Activated CD4-positive, alpha-beta T cell treated with anti-CD3 and anti-CD28 coated beads, Interleukin-2, Interleukin-6, amounts not matched to agents 100 ng/mL and 50 ng/mL, durations not matched to agents 16 hours and 8 hours (primary cell): ENCODE measurements around the gene RDH5.

Source experiments
- DNase-seq: peaks from one replicate; pipeline ENCODE4 v3.0.0-alpha.2; 2020

Gene RDH5

GRCh38 chr12:55729819-55730818 is 9.9 kb downstream of the RDH5 start:
- peak; percentile 63 for DNase-seq

- no peak for DNase-seq
Observed at GRCh38 chr12:55732288-55732687, 12.1 kb downstream of the RDH5 start.

GRCh38 chr12:55733021-55733555 is 12.9 kb downstream of the RDH5 start:
- no peak for DNase-seq

GRCh38 chr12:55733858-55734257 is 13.7 kb downstream of the RDH5 start:
- no peak for DNase-seq

DNA sequence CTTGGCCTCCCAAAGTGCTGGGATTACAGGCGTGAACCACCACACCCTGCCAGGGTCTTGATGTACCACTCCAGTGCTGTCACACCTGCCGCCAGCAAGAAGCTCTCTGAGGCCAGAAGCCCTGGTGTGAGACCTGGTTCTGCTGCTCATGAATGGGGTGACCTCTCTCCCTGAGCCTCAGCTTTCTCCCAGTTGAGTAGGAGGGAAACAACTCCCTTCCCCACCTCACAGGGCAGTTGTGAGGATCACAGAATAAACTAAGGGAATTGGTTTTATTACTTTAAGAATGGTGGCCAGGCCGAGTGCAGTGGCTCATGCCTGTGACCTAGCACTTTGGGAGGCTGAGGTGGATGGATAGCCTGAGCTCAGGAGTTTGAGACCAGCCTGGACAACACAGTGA is 14.4 kb downstream of the RDH5 start:
- DNase-seq: no peak

DNA sequence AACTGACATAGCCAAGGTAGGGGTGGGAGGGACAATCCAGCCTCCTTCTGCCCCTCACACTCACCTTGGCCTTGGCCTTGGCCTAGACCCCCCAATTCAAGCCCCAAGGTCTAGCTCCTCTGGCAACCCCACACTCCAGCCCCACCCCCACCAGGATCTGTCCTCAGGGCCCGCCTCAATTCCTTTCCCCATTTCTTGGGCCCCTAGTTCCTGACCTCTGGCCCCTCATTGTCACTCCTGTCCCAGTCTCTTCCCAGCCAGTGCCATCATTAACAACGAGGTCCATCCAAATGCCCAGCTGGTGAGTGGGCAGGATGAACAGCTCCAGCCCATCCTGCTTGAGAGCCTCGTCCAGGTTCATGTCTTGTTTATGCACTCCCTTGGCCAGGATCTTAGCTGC is 15.9 kb downstream of the RDH5 start:
- DNase-seq: no peak

DNA sequence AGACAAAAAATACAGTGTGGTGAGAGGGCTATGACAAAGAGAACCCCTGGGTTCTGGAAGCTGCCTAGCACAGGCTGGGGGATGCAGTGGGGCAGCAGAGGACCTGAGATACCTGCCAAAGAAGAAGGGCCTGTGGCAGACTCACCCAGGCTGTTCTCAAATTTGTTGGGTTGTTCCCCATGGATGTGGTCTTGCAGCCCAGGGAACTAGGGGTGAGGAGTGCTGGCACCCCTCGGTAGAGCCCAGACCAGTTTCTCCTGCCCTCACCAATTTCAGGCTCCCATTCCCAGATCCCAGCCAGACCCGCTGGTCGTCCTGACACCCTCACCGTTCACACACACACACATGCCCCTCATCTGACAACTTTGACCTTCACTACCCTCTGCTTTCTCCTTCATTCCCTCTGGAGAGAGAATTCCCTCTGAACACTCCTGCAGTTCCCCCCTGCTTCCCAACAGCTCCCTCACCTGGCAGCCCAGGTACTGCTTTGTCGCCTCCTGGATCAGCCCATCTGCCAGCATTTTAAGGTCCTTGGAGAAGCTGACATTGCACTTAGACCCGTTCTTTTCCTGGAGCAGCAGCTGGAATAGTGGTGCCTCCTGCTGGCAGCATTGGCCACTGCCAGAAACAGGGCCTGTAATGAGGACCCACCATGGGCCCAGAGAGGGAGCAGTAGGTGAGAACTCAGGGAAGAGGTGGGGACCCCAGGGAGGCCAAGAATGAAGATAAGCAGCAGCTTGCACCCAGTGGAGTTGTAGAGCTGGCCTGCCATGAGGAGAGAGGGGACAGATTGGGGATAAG is 16.8 kb downstream of the RDH5 start:
- DNase-seq: peak; percentile 72

DNA sequence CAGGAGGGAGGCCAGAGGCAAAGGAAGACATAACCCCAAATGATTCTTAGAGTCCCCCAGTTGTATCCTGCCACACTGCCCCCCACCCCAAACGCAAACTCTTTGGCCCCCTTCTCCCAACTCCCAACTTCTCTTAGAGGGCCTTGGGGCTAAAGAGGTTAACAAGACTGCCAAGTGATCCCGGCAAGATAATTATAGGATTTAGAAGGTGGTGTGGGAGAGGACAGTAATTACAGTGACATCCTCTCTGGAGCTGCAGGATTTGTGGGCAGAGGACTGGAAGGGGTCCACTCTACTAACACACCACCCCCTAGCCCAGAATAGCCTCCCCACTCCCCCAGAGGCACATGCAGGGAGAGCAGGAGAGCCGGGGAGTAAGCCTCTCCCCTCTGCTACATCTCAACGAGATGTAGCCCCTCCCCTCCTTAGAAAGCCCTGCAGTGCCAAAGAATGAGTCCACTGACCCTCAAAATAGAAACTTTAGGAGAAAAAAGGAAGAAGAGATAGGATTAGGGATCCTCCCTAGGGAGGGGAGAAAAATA is 17.5 kb downstream of the RDH5 start:
- no peak for DNase-seq

DNA sequence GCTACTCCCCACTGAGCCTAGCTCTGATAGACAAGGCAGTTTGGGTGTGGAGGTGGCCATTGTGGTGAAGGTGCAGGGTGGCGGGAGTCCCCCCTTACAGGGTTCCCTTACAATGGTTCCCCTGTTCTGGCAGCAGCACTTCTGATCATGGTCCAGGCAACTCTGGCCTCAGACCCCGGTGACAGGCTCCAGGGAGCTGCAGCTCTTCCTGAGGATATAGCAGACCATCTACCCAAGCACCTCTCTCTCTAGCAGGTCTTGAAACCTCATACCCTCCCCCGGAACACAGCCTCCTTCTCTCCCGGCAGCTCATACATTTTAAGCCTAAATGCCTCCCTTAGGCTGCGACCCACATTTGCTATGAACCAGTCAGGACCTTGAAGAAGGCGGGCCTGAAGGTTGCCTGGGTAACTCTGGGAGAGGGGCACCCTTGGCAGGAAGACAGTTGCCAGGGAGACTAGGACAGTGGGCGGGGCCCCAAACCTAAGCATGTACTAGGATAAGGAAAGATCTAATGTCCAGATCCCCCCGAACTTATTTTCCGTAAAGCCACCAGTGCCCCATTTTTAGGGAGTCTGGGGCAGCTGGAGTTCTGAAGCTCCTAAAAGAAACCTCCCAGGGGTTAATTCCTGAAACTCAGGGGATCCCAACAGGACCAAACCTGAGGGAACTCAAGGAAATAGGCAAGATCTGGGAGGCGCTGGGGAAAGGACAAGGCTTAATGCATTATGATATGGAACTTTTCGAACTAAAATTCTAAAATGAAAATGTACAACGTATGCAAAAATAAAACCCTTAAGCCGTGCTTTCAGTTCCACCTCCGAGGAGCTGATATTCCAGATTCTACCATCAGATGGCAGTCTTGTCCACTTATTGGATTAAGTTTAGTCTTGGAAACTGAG is 18.2 kb downstream of the RDH5 start:
- peak; percentile 91 for DNase-seq

- DNase-seq: no peak
Observed at GRCh38 chr12:55739025-55739378, 18.8 kb downstream of the RDH5 start.

DNA sequence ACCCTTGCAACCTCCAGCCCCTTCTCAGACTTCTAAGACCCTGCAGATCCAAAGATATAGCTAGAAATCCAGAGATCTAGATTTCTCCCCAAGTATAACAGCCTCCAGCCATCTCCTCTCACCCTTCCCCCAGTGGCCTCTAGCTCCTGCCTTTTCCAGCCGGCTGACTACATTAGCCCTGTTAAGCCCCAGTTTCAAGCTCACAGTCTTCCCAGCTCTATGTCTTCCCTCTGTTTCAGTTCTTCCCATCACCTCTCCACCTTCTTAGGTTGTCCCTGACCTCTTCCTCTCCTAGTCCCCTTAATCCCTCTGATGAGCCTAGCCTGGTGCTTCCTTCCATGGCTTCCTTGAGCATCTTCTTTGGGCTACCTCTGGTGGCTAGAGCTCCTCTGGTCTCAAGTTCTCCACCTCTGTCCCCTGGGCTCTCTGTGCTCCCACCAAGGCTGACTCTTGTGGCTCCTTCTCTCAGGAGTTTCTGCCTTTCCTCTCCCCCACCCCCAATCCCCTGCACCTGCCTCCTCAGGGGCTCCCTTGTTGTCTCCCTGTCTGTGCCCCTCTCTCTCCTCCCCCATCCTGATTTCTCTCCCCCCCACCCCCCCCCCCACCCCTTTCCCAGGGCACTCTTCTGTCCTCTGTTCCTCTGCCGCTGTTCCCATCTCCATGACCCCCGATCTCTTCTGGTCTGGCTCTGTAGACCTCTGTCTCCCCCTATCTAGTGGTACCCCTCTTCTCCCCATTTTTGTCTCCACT is 21.9 kb downstream of the RDH5 start:
- no peak for DNase-seq

GRCh38 chr12:55742719-55743405 is 22.7 kb downstream of the RDH5 start, which contains the start of gene GDF11:
Gene GDF11 (plus strand): TSS chr12:55743122. CDS start chr12:55743317, 195 bp downstream.
- peak; percentile 81 for DNase-seq

DNA sequence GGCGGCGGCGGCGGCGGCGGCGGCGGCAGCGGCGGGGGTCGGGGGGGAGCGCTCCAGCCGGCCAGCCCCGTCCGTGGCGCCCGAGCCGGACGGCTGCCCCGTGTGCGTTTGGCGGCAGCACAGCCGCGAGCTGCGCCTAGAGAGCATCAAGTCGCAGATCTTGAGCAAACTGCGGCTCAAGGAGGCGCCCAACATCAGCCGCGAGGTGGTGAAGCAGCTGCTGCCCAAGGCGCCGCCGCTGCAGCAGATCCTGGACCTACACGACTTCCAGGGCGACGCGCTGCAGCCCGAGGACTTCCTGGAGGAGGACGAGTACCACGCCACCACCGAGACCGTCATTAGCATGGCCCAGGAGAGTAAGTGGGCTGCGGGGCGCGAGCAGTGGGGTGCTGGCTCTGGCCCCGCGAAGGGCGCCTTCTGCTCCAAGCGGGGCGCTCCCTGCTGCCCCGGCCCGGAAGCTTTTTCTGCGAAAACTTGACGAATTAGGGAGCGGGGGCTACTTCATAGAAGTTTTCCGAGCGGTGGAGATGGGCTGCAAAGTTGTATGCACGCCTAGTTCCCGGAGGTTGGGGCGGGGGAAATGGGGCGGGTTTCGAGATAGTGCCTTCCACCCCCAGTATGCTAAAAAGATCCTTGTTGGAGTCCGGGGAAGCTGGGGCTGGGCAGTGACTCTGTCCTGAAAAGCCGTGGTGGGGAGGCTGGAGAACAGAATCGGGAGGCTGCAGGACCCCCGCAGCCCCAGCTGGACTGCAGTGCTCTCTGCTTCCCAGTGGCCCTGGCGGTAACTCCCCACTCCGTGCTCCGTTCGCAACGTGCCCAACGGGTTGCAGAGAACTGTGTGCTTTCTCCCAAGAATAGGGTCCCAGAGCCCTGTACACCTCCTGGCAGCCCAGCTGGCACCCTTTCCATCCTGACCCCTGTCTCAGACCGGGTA is 23.5 kb downstream of the RDH5 start:
- peak; percentile 61 for DNase-seq

DNA sequence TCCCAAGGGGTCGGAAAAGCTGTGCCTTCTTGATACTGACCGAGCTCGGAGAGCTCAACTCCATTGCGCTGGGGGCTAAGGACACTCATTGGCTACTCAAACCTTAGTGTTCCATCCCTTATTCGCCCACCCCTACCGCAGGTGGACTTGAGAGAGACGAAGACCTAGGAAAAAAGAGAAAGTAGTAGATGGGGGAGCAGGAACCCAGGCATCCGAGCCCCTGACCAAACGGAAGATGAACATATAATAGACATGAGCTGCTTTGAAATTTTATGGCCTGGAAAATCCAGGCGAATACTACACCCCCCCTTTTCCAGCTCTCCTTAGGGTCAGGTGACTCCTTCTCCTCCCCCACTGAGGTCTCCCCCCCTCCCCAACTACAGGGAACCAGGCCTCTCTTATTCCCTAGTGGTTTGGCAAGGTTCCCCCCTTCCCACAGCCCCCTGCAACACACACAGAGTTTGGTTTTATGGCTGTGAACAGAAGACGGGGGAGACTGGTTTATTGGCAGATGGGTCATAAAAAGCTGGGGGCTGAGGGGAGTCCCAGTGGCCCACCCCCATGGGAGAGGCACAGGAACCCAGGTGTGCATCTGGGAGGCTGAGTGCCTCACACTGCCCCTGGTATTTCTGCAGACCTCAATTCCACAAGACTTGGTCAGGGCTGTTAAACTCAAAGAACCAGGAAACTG is 24.3 kb downstream of the RDH5 start:
- DNase-seq: no peak

DNA sequence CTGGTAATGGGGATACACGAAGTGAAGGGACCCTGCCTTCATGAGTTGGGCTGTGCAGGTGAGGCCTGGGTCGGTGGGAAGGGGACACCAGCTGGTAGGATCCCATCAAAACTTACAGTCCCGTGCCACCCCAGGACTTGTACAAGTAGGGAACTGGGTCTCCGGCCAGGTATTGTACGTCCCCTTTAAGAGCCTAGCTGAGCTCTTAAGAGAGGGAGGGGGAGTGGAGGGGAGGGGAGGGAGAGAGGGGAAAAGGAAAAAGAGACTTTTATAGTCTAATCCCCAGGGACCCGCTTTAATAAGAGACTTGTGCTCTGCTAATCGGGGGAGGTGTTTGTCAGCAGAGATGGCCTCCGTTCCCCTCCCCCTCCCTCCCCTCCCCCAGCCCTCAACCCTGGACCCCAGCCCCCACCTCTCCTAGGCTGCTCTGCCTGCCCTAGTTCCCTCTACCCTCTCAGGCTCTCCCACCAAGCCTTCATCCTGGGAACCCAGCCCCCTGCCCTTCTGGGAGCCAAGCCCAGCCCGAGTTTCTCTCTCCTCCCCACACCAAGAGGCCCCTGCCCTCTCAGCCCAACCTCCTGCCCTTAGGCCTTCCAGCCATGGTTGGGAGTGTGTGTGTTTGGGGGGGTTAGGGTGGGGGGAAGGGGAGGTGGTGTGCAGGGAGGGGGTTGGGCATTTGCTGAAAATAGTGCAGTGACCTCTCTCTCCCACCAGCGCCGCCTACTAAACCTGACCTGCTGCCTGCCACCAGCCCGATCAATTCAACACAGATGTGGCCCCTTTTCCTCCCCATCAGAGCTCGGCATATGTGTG is 25.4 kb downstream of the RDH5 start:
- DNase-seq: no peak

- no peak for DNase-seq
Observed at GRCh38 chr12:55746174-55746912, 26.1 kb downstream of the RDH5 start.

DNA sequence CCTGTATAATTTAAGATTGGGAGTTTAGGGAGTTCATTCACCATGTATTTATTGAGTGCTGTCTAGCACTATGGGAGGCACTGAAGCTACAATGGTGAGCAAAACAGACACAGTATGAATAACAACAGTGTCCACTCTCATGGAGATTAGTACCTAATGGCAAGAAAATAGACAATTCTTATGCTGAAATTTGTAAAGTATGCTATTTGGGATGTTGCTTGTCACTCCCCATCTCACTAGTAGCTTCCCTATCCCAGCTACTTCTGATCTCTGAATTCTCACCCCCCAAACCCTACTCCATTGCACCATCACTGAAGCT is 26.7 kb downstream of the RDH5 start:
- DNase-seq: no peak
